Measurements from ENCODE around the gene CD300LB. TPM values are rescaled to one million over a fixed set of nuclear protein-coding genes. Genes with fewer than 3 reads are reported as not detected.

CD300LB gene
- not detected in 2 replicates for polyA plus RNA-seq (2011; rRNA removed)
- not detected in 2 replicates for polyA plus RNA-seq (2012; cell fraction: cytosol; rRNA removed)
- not detected in 2 replicates for polyA plus RNA-seq (2012; cell fraction: nucleus; rRNA removed)
- polyA plus RNA-seq (2017; fragmentation: RNase III; extraction: RNeasy Plus Mini Kit Qiagen cat#74134 plus additional on column Dnase treatment) = not detected in 3 replicates
- not detected in 2 replicates for polyA minus RNA-seq (2011; rRNA and poly(A)+ RNA removed)

GRCh38 chr17:74531231-74531761, at the start of gene CD300LB:
Gene CD300LB (minus strand): TSS chr17:74531475. CDS start chr17:74531350, 125 bp downstream.
- WGBS (ENCODE audit: missing lambda C conversion rate) = 35% methylated on average over 10 of the region's 10 CpGs
- ATAC-seq (no peak), FAIRE-seq (no peak), DNase-seq (ENCODE audit: low read depth in 1 of 2, low spot score in 1 of 2) (no peak)
- CTCF ChIA-PET = interaction anchor here (1.2 to 5.3 kb wide), 14 partner anchors 10 to 180 kb away, joined by 3 to 59 read pairs (median 6); partner anchors contain the start of genes BTBD17, CD300H and GPR142
- Histone ChIP-seq H3K4me3 (no peak within 1 kb of the TSS), H3K27ac (no peak within 1 kb of the TSS), H3K9me3 (0 out of 3 replicates have a peak, but pooled peaks cover 6% of the 10 kb centered on the region), H3K4me1 (no peaks in the 10 kb centered on the region), H3K4me2 (no peak within 1 kb of the TSS)
- POLR2A ChIA-PET = no interaction called here
- TF ChIP-seq CTCF (IDR thresholded peaks at IDR 0.05) (no peak), KDM5A (IDR thresholded peaks at IDR 0.05) (no peak), FOSB (CRISPR knock-in tag; IDR thresholded peaks at IDR 0.05) (no peak), ESRRA (IDR thresholded peaks at IDR 0.05; ENCODE audit: borderline replicate concordance, low read length) (no peak)
- TF ChIP-seq, protein P1, sequence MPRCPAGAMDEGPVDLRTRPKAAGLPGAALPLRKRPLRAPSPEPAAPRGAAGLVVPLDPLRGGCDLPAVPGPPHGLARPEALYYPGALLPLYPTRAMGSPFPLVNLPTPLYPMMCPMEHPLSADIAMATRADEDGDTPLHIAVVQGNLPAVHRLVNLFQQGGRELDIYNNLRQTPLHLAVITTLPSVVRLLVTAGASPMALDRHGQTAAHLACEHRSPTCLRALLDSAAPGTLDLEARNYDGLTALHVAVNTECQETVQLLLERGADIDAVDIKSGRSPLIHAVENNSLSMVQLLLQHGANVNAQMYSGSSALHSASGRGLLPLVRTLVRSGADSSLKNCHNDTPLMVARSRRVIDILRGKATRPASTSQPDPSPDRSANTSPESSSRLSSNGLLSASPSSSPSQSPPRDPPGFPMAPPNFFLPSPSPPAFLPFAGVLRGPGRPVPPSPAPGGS (IDR thresholded peaks at IDR 0.05) = no peak

DNA sequence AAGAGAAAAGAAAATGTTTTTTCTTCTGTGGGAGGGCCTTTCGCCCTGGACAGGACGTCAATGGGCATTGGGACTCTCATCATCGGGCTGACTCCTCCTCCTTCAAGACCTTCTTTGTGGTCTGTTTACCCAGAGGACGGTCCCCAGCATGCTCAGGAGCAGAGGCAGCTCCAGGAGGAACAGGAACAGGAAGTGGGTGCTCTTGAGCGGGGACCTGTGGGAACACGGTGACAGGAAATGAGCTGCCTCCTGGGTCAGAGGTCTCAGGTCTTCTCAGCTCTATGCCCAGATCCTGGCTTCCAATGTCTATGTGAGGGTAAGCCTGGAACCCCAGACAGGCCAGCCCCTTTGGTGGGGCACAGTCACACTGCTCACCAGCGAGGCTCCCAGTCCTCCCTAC, 48.6 kb upstream of the CD300LB start:
- Histone ChIP-seq H3K9me3 (no peaks in the 10 kb centered on the region), H3K27ac (no peak overlapping the region), H3K4me2 (no peak overlapping the region), H3K4me3 (no peak overlapping the region), H3K4me1 (no peaks in the 10 kb centered on the region)
- CTCF ChIA-PET = interaction anchor here (1.0 to 8.7 kb wide), 7 partner anchors 10 to 212 kb away, joined by 3 to 53 read pairs (median 6); partner anchors contain the start of gene CD300H
- 63% methylated on average over 7 of the region's 7 CpGs for WGBS (ENCODE audit: missing lambda C conversion rate)
- DNase-seq (ENCODE audit: low read depth in 1 of 2, low spot score in 1 of 2) (no peak), ATAC-seq (no peak), FAIRE-seq (no peak)
- POLR2A ChIA-PET = interaction anchor here (0.7 kb wide), 1 partner anchor 11 kb away, joined by 3 read pairs; no protein-coding TSS in a partner anchor
- TF ChIP-seq, protein P2, sequence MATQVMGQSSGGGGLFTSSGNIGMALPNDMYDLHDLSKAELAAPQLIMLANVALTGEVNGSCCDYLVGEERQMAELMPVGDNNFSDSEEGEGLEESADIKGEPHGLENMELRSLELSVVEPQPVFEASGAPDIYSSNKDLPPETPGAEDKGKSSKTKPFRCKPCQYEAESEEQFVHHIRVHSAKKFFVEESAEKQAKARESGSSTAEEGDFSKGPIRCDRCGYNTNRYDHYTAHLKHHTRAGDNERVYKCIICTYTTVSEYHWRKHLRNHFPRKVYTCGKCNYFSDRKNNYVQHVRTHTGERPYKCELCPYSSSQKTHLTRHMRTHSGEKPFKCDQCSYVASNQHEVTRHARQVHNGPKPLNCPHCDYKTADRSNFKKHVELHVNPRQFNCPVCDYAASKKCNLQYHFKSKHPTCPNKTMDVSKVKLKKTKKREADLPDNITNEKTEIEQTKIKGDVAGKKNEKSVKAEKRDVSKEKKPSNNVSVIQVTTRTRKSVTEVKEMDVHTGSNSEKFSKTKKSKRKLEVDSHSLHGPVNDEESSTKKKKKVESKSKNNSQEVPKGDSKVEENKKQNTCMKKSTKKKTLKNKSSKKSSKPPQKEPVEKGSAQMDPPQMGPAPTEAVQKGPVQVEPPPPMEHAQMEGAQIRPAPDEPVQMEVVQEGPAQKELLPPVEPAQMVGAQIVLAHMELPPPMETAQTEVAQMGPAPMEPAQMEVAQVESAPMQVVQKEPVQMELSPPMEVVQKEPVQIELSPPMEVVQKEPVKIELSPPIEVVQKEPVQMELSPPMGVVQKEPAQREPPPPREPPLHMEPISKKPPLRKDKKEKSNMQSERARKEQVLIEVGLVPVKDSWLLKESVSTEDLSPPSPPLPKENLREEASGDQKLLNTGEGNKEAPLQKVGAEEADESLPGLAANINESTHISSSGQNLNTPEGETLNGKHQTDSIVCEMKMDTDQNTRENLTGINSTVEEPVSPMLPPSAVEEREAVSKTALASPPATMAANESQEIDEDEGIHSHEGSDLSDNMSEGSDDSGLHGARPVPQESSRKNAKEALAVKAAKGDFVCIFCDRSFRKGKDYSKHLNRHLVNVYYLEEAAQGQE (IDR thresholded peaks at IDR 0.05) = no peak

DNA sequence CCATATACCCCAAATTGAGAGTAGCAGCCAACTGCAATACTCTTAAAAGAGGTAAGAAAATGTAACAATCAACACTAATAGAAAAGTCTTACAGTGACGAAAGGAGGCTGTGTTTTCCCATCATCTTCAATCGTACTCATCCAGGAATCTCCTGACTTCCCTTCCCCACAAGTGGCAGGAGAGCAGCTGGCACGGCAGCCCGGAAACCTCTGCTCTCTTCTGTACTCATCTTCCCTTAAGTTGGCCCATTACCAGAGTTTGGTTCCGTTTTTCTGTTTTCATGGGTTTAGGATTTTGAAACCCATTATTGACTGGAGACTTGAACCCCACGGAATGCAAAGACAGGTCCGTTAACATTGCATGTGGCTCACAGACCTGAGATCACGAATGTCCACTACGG, 47.7 kb upstream of the CD300LB start:
- DNase-seq (ENCODE audit: low read depth in 1 of 2, low spot score in 1 of 2) (no peak), FAIRE-seq (no peak)
- WGBS (ENCODE audit: missing lambda C conversion rate) = 59% methylated on average over 9 of the region's 9 CpGs

More for the DNA sequence above, 47.7 kb upstream of the CD300LB start:
- ChIA-PET POLR2A (no interaction called here), CTCF (interaction anchor here (0.6 to 8.7 kb wide), 7 partner anchors 9 to 211 kb away, joined by 3 to 53 read pairs (median 4); partner anchors contain the start of genes CD300H and RAB37)
- no peak overlapping the region for H3K4me2 ChIP-seq
- no peaks in the 10 kb centered on the region for H3K4me1 ChIP-seq
- no peak overlapping the region for H3K4me3 ChIP-seq
- no peak overlapping the region for H3K27ac ChIP-seq
- ATAC-seq = no peak
- TF ChIP-seq E2F6 (IDR thresholded peaks at IDR 0.05; ENCODE audit: borderline replicate concordance, low read depth) (no peak), HOXA7 (CRISPR knock-in tag; IDR thresholded peaks at IDR 0.05) (no peak)
- no peaks in the 10 kb centered on the region for H3K9me3 ChIP-seq

All from A549 (cell line).